Tibial nerve (tissue), 4 donors: ENCODE measurements around the gene WWC2. TPM values are rescaled to one million over a fixed set of nuclear protein-coding genes. Genes with fewer than 3 reads are reported as not detected.

ENCODE experiments used
- DNase-seq, 2 donors: peaks; one replicate each; pipeline ENCODE4 v3.0.0-alpha.2; 2019; ENCODE audit warnings: low spot score in 2 of 2
- H3K27ac ChIP-seq, 4 donors: fragments of 200-600 bp; sonication (generic) in 3 of 4; one replicate each; pipeline ENCODE4 v1.5.1; 2017 to 2019; ENCODE audit warnings: mild to moderate bottlenecking in 1 of 4
- H3K27me3 ChIP-seq, 2 donors: fragments of 200-600 bp; sonication (generic) in 1 of 2; one replicate each; pipeline versions ENCODE4 v1.5.1 to v1.6.0; 2017 to 2019
- H3K36me3 ChIP-seq, 3 donors: fragments of 200-600 bp; sonication (generic); one replicate each; pipeline ENCODE4 v1.5.1; 2018 to 2019
- H3K4me1 ChIP-seq, 4 donors: fragments of 200-600 bp; sonication (generic) in 3 of 4; one replicate each; pipeline ENCODE4 v1.5.1; 2017 to 2019
- H3K4me3 ChIP-seq, 4 donors: fragments of 200-600 bp; sonication (generic) in 3 of 4; one replicate each; pipeline ENCODE4 v1.5.1; 2017 to 2019; ENCODE audit warnings: mild to moderate bottlenecking in 1 of 4, moderate library complexity in 1 of 4
- H3K9me3 ChIP-seq, 4 donors: fragments of 200-600 bp; sonication (generic) in 3 of 4; one replicate each; pipeline ENCODE4 v1.5.1; 2017 to 2019
- CTCF ChIP-seq, 5 experiments: fragments of 200-600 bp in 3 of 5; fragments of 450-650 bp in 2 of 5; sonication (generic) in 3 of 5; IDR thresholded peaks; one replicate each; pipeline ENCODE4 v1.5.1; 2016 to 2019; ENCODE audit warnings: antibody characterized with exemption in 5 of 5, mild to moderate bottlenecking in 3 of 5, moderate library complexity in 2 of 5
- EP300 ChIP-seq, 2 donors: sonication (generic); formaldehyde crosslinking; IDR thresholded peaks; one replicate each; pipeline ENCODE4 v1.6.1; 2017; ENCODE audit warnings: antibody characterized with exemption in 2 of 2, mild to moderate bottlenecking in 1 of 2
- POLR2A ChIP-seq, 2 donors: fragments of 450-650 bp; IDR thresholded peaks; one replicate each; pipeline ENCODE4 v1.6.1; 2017; ENCODE audit warnings: antibody characterized with exemption in 2 of 2, mild to moderate bottlenecking in 2 of 2, moderate library complexity in 2 of 2
- WGBS, 2 donors: methylation state at CpG; one replicate each; pipeline ENCODE4 v1.1.5; 2018; 5-methylcytosine and 5-hydroxymethylcytosine counted together
- total RNA-seq, 4 donors: library from RNA; depleted of rRNA; stranded (reverse); fragments of >200 nt; gene quantifications; one replicate each; pipeline ENCODE4 v1.1.0, GENCODE V29; 2016

WWC2 gene
- total RNA-seq, 4 donors from 2014 or later = 38.2 to 60.9 (median 42.9) TPM

GRCh38 chr4:183330841-183331240 lies 231.8 kb downstream of the WWC2 start:
- Histone ChIP-seq H3K9me3 (peaks cover 0 to 6% (median 0%) of the 10 kb centered on the region in 4 donors), H3K27ac (no peak overlapping the region), H3K4me3 (no peak overlapping the region), H3K4me1 (peaks cover 0 to 5% (median 0%) of the 10 kb centered on the region in 4 donors), H3K27me3 (no peaks in the 10 kb centered on the region), H3K36me3 (peaks cover 0 to 6% (median 0%) of the 10 kb centered on the region in 3 donors)
- 94 to 96% methylated on average over 2 of the region's 2 CpGs for WGBS, 2 donors
- TF ChIP-seq CTCF (IDR thresholded peaks at IDR 0.05) (no peak), EP300 (IDR thresholded peaks at IDR 0.05) (no peak), POLR2A (IDR thresholded peaks at IDR 0.05) (no peak)
- no peak for DNase-seq

- Histone ChIP-seq H3K27ac (no peak overlapping the region), H3K9me3 (peaks cover 0 to 6% (median 0%) of the 10 kb centered on the region in 4 donors), H3K4me1 (peaks cover 0 to 5% (median 0%) of the 10 kb centered on the region in 4 donors), H3K36me3 (no peaks in the 10 kb centered on the region), H3K27me3 (no peaks in the 10 kb centered on the region), H3K4me3 (no peak overlapping the region)
- DNase-seq = no peak
- no peak for TF ChIP-seq CTCF (IDR thresholded peaks at IDR 0.05)
- no peak for TF ChIP-seq POLR2A (IDR thresholded peaks at IDR 0.05)
- TF ChIP-seq EP300 (IDR thresholded peaks at IDR 0.05) = no peak
- WGBS, 2 donors = 65% methylated on average over 11 of the region's 11 CpGs
Observed at GRCh38 chr4:183332447-183332846, 233.4 kb downstream of the WWC2 start.

GRCh38 chr4:183333202-183333601 lies 234.1 kb downstream of the WWC2 start:
- no peak overlapping the region for H3K4me3 ChIP-seq
- TF ChIP-seq CTCF (IDR thresholded peaks at IDR 0.05) (no peak), EP300 (IDR thresholded peaks at IDR 0.05) (no peak)
- no peak for DNase-seq
- 90 to 91% methylated on average over 9 of the region's 9 CpGs for WGBS, 2 donors
- H3K9me3 ChIP-seq = peaks cover 0 to 6% (median 0%) of the 10 kb centered on the region in 4 donors
- no peak overlapping the region for H3K27ac ChIP-seq
- no peaks in the 10 kb centered on the region for H3K36me3 ChIP-seq
- H3K4me1 ChIP-seq = peaks cover 0 to 5% (median 0%) of the 10 kb centered on the region in 4 donors
- no peaks in the 10 kb centered on the region for H3K27me3 ChIP-seq

- 87 to 90% methylated on average over 6 of the region's 6 CpGs for WGBS, 2 donors
- no peaks in the 10 kb centered on the region for H3K36me3 ChIP-seq
- H3K9me3 ChIP-seq = peaks cover 0 to 6% (median 0%) of the 10 kb centered on the region in 4 donors
- H3K4me3 ChIP-seq = no peak overlapping the region
- H3K27ac ChIP-seq = no peak overlapping the region
- peaks cover 0 to 5% (median 0%) of the 10 kb centered on the region in 4 donors for H3K4me1 ChIP-seq
- no peak for DNase-seq
- H3K27me3 ChIP-seq = no peaks in the 10 kb centered on the region
- no peak for TF ChIP-seq CTCF (IDR thresholded peaks at IDR 0.05)
- TF ChIP-seq EP300 (IDR thresholded peaks at IDR 0.05) = no peak
- no peak for TF ChIP-seq POLR2A (IDR thresholded peaks at IDR 0.05)
Observed at GRCh38 chr4:183333983-183334382, 234.9 kb downstream of the WWC2 start.

GRCh38 chr4:183335369-183335940 lies 236.4 kb downstream of the WWC2 start:
- peaks cover 0 to 5% (median 0%) of the 10 kb centered on the region in 4 donors for H3K4me1 ChIP-seq
- DNase-seq = no peak
- H3K4me3 ChIP-seq = no peak overlapping the region
- H3K27ac ChIP-seq = no peak overlapping the region
- TF ChIP-seq POLR2A (IDR thresholded peaks at IDR 0.05) (no peak), CTCF (IDR thresholded peaks at IDR 0.05) (no peak), EP300 (IDR thresholded peaks at IDR 0.05) (no peak)
- no peaks in the 10 kb centered on the region for H3K27me3 ChIP-seq
- no peaks in the 10 kb centered on the region for H3K9me3 ChIP-seq
- 67% methylated on average over 3 of the region's 3 CpGs for WGBS, 2 donors
- H3K36me3 ChIP-seq = no peaks in the 10 kb centered on the region
